PC-9 (cell line): ENCODE data around the gene NUP62. TPM values are rescaled to one million over a fixed set of nuclear protein-coding genes. Genes with fewer than 3 reads are reported as not detected.

Experiments used
- BruUV-seq: library from RNA; stranded (reverse); fragments of 400-500 nt; replicated peaks from 2 replicates; lab custom pipeline; 2021; lab: Mats Ljungman, UMichigan
- CTCF ChIA-PET: fragments of 300-600 bp; sonication (Branson Sonifier 250); formaldehyde crosslinking; loops from one replicate; lab custom pipeline; 2022; ENCODE audit warnings: antibody characterized with exemption; lab: Charles Lee
- POLR2A ChIA-PET: fragments of 300-600 bp; sonication (Branson Sonifier 250); formaldehyde crosslinking; loops from one replicate; lab custom pipeline; 2022; ENCODE audit warnings: antibody characterized with exemption; ENCODE audit not compliant: unreplicated experiment; lab: Charles Lee
- DNase-seq, 2 experiments: peaks; one replicate each; pipeline versions ENCODE4 v3.0.0 to v3.0.0-alpha.2; 2015 to 2022; ENCODE audit warnings: mixed read lengths in 1 of 2
- H2AFZ ChIP-seq: fragments of 200-600 bp; sonication (generic); 2 replicates; pipeline ENCODE4 v1.8.1; 2017; ENCODE audit warnings: antibody characterized with exemption
- H3F3A ChIP-seq: fragments of 200-600 bp; sonication (generic); 2 replicates; pipeline ENCODE4 v1.8.1; 2017; ENCODE audit warnings: antibody characterized with exemption, mild to moderate bottlenecking, low read depth; ENCODE audit not compliant: insufficient read depth
- H3K27ac ChIP-seq: fragments of 200-600 bp; sonication (generic); 2 replicates; pipeline ENCODE4 v1.6.1; 2016; ENCODE audit warnings: mixed run types
- H3K27me3 ChIP-seq: fragments of 200-600 bp; sonication (generic); 2 replicates; pipeline ENCODE4 v1.6.1; 2016; ENCODE audit warnings: low read depth, mixed run types; ENCODE audit not compliant: insufficient read depth
- H3K36me3 ChIP-seq: fragments of 200-600 bp; sonication (generic); 2 replicates; pipeline ENCODE4 v1.6.1; 2016; ENCODE audit warnings: low read depth, mixed run types
- H3K4me1 ChIP-seq: fragments of 200-600 bp; sonication (generic); replicated peaks from 2 replicates; pipeline ENCODE4 v1.6.1; 2016; ENCODE audit warnings: mixed run types; ENCODE audit not compliant: insufficient read depth
- H3K4me2 ChIP-seq: fragments of 200-600 bp; sonication (generic); 2 replicates; pipeline ENCODE4 v1.6.1; 2017; ENCODE audit warnings: mixed run types
- H3K4me3 ChIP-seq: fragments of 200-600 bp; sonication (generic); 2 replicates; pipeline ENCODE4 v1.6.1; 2016; ENCODE audit warnings: mixed run types
- H3K79me2 ChIP-seq: fragments of 200-600 bp; sonication (generic); 2 replicates; pipeline ENCODE4 v1.6.1; 2017; ENCODE audit warnings: low read depth, mixed run types
- H3K9me2 ChIP-seq: fragments of 200-600 bp; sonication (generic); 2 replicates; pipeline ENCODE4 v1.8.1; 2017; ENCODE audit warnings: mild to moderate bottlenecking; ENCODE audit not compliant: insufficient read depth
- H3K9me3 ChIP-seq: fragments of 200-600 bp; sonication (generic); 2 replicates; pipeline ENCODE4 v1.8.1; 2016; ENCODE audit warnings: low read depth; ENCODE audit not compliant: insufficient read depth
- H4K20me1 ChIP-seq: fragments of 200-600 bp; sonication (generic); 2 replicates; pipeline ENCODE4 v1.8.1; 2017; ENCODE audit not compliant: insufficient read depth
- EZH2 ChIP-seq: fragments of 200-600 bp; sonication (generic); IDR thresholded peaks from 2 replicates; pipeline ENCODE4 v1.8.0; 2017; ENCODE audit warnings: antibody characterized with exemption, low read depth
- intact Hi-C: fragments of 100-400 bp; cut with micrococcal nuclease; formaldehyde crosslinking; loops from one replicate; pipeline ENCODE4 v1.10.0; 2022; ENCODE audit not compliant: unreplicated experiment
- total RNA-seq: library from RNA; stranded (reverse); gene quantifications from 2 replicates; pipeline ENCODE4 v1.2.3, GENCODE V29; 2021
- TF ChIP-seq, protein P1 (sequence below): fragments of 200-600 bp; sonication (generic); conservative IDR thresholded peaks from 2 replicates; pipeline ENCODE4 v1.6.1; 2017; ENCODE audit warnings: mixed run types, antibody characterized with exemption, mild to moderate bottlenecking, moderate library complexity

Gene NUP62
- total RNA-seq, 1 experiment from 2014 or later: 101 TPM

GRCh38 chr19:49952479-49952836, 23.2 kb upstream of the NUP62 start:
- no TSS peak for BruUV-seq
- H3K4me1 ChIP-seq: peaks cover 36% of the 10 kb centered on the region
- no peaks in the 10 kb centered on the region for H4K20me1 ChIP-seq
- no peak overlapping the region for H2AFZ ChIP-seq
- no peak overlapping the region for H3K4me2 ChIP-seq
- no peaks in the 10 kb centered on the region for H3K79me2 ChIP-seq
- no peak overlapping the region for H3K27ac ChIP-seq
- no peak for DNase-seq
- ChIA-PET CTCF (interaction anchor here (0.6 kb wide), 1 partner anchor 252 kb away, joined by 5 read pairs; no protein-coding TSS in a partner anchor), POLR2A (no interaction called here)
- no peak overlapping the region for H3K4me3 ChIP-seq
- no peaks in the 10 kb centered on the region for H3K9me2 ChIP-seq
- H3K27me3 ChIP-seq: no peaks in the 10 kb centered on the region
- no peaks in the 10 kb centered on the region for H3K36me3 ChIP-seq
- TF ChIP-seq EZH2: no peak
- TF ChIP-seq, protein P1, sequence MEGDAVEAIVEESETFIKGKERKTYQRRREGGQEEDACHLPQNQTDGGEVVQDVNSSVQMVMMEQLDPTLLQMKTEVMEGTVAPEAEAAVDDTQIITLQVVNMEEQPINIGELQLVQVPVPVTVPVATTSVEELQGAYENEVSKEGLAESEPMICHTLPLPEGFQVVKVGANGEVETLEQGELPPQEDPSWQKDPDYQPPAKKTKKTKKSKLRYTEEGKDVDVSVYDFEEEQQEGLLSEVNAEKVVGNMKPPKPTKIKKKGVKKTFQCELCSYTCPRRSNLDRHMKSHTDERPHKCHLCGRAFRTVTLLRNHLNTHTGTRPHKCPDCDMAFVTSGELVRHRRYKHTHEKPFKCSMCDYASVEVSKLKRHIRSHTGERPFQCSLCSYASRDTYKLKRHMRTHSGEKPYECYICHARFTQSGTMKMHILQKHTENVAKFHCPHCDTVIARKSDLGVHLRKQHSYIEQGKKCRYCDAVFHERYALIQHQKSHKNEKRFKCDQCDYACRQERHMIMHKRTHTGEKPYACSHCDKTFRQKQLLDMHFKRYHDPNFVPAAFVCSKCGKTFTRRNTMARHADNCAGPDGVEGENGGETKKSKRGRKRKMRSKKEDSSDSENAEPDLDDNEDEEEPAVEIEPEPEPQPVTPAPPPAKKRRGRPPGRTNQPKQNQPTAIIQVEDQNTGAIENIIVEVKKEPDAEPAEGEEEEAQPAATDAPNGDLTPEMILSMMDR: no peak
- no peaks in the 10 kb centered on the region for H3K9me3 ChIP-seq
- peaks cover 16% of the 10 kb centered on the region for H3F3A ChIP-seq
- intact Hi-C loops: no loop called here

DNA sequence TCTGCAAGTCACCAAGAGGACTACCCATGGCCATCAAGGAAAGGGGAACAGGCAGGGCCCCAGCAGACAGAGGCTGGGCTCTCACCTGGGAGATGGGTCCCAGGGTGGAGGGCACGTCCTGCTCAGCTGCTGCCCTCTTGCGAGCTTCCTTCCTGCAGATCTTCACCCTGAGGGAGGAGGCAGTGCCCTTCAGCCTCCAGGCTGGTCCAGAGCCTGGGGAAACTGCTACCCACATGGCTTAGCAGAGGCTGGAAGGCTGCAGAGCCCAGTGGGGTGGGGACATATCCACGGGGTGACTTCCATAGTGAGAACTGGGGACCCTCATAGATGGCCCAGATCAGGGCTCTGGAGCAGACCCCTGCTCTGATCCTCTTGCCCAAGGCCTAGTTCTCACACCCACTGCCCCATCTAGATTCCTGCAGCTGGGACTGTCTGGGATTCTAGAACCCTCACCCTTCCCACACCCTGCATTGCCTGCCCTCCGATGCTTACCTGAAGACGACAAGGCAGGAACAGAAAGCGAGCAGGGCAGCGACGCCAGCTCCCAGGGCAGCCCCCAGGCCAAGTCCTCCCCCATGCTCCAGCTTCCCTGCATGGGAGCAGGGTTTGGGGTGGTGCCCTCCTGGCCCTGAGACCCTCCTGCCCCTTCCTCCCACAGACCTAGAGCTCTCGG, 22.6 kb upstream of the NUP62 start:
- no peaks in the 10 kb centered on the region for H3K27me3 ChIP-seq
- no peak overlapping the region for H3K4me2 ChIP-seq
- intact Hi-C loops: no loop called here
- H3K4me3 ChIP-seq: no peak overlapping the region
- no TSS peak for BruUV-seq
- H3K4me1 ChIP-seq: peaks cover 35% of the 10 kb centered on the region
- no peak for DNase-seq
- no peaks in the 10 kb centered on the region for H3K79me2 ChIP-seq
- POLR2A ChIA-PET: no interaction called here
- H3K9me3 ChIP-seq: no peaks in the 10 kb centered on the region
- H4K20me1 ChIP-seq: no peaks in the 10 kb centered on the region
- H3K27ac ChIP-seq: no peak overlapping the region
- no peaks in the 10 kb centered on the region for H3K36me3 ChIP-seq
- CTCF ChIA-PET: no interaction called here
- H3F3A ChIP-seq: peaks cover 16% of the 10 kb centered on the region
- no peak overlapping the region for H2AFZ ChIP-seq
- H3K9me2 ChIP-seq: no peaks in the 10 kb centered on the region
- TF ChIP-seq, protein P1: no peak
- no peak for TF ChIP-seq EZH2

GRCh38 chr19:49950956-49951526, 21.7 kb upstream of the NUP62 start:
- no peak for DNase-seq
- H3K4me1 ChIP-seq: peaks cover 28% of the 10 kb centered on the region
- H3K4me2 ChIP-seq: no peak overlapping the region
- ChIA-PET POLR2A (no interaction called here), CTCF (no interaction called here)
- peaks cover 8% of the 10 kb centered on the region; the same call in 1 of the 2 replicates for H3K27me3 ChIP-seq
- TF ChIP-seq, protein P1: no peak
- TF ChIP-seq EZH2: no peak
- H3K9me3 ChIP-seq: no peaks in the 10 kb centered on the region
- BruUV-seq: no TSS peak
- intact Hi-C loops: no loop called here
- H3K4me3 ChIP-seq: no peak overlapping the region
- H3K36me3 ChIP-seq: no peaks in the 10 kb centered on the region
- H3K9me2 ChIP-seq: no peaks in the 10 kb centered on the region
- H3F3A ChIP-seq: peaks cover 16% of the 10 kb centered on the region
- H4K20me1 ChIP-seq: no peaks in the 10 kb centered on the region
- H3K27ac ChIP-seq: no peak overlapping the region
- no peak overlapping the region for H2AFZ ChIP-seq
- H3K79me2 ChIP-seq: no peaks in the 10 kb centered on the region
